ENCODE results near the gene HNF1B. TPM values are rescaled to one million over a fixed set of nuclear protein-coding genes. Genes with fewer than 3 reads are reported as not detected.

The HNF1B gene
- total RNA-seq, 3 donors from 2014 or later (not counting 1 experiment from before 2014, with no cell fraction given), result not detected

DNA sequence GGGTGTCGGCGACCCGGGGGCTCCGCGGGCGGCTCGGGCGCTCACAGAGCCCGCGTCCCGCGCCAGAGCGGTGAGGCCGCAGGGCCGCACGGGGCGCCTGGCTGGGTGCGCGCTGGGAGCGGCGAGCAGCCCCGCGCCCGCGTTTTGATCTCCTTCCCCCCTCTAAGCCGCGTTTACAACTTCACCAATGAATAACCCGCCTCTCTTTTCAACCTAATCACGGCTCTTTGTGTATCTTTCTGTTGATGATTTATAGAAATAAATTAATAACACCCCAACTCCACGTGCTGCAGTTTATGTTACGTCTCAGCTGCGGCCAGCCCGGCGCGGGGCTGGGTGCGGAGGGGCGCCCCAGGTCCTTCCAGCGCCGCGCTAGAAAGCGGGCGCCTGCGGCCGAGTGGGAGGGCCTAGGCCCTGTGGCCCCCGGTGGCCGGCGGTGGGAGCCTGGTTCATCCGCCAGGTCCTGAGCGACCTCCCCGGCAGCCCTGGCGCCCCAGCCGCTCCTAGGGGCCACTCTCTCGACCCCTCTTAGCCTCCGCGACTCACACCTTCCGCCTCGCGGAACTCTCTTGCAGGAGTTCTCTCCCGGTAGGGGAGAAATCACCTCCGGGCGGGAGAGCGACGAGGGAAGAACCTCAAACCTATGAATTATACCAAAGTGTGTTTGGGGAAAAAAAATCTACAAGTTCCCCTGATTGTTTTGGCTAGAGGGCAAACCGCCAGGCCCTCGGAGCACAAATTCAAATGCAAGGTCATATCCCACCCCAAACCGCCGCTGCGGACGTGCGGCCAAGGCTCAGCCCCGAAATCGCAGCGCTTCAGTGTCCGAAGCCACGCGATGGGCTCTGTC is 1.9 kb downstream of the HNF1B start:
- H3K36me3 Mint-ChIP-seq, result no peaks in the 10 kb centered on the region
- intact Hi-C loops (cut with micrococcal nuclease), result no loop called here
- no peak for ATAC-seq
- Histone ChIP-seq H3K4me1 (ENCODE audit: control insufficient read depth, insufficient read depth, low read length) (peaks cover 38% of the 10 kb centered on the region), H3K27ac (ENCODE audit: low read length) (no peak overlapping the region), H3K9me3 (ENCODE audit: control insufficient read depth, insufficient read depth, low read length) (no peaks in the 10 kb centered on the region), H3K4me3 (ENCODE audit: low read length) (no peak overlapping the region), H3K36me3 (ENCODE audit: control insufficient read depth, insufficient read depth, low read length) (no peaks in the 10 kb centered on the region), H3K27me3 (ENCODE audit: control insufficient read depth, insufficient read depth, low read length) (peaks cover 81% of the 10 kb centered on the region)
- peaks cover 6 to 20% of the 10 kb centered on the region in 2 donors for H3K4me1 Mint-ChIP-seq
- peak overlapping the region; percentile 47 for H3K4me3 Mint-ChIP-seq
- H3K27ac Mint-ChIP-seq, result no peak overlapping the region
- 3% methylated on average over 70 of the region's 76 CpGs for WGBS (ENCODE audit: insufficient coverage)
- H3K9me3 Mint-ChIP-seq, result no peaks in the 10 kb centered on the region
- peak in 1 of 2 donors; percentile 30 for DNase-seq
- peaks cover 62 to 78% of the 10 kb centered on the region in 2 donors for H3K27me3 Mint-ChIP-seq (ENCODE audit: low read depth in 2 of 2)
- TF ChIP-seq, protein P1, sequence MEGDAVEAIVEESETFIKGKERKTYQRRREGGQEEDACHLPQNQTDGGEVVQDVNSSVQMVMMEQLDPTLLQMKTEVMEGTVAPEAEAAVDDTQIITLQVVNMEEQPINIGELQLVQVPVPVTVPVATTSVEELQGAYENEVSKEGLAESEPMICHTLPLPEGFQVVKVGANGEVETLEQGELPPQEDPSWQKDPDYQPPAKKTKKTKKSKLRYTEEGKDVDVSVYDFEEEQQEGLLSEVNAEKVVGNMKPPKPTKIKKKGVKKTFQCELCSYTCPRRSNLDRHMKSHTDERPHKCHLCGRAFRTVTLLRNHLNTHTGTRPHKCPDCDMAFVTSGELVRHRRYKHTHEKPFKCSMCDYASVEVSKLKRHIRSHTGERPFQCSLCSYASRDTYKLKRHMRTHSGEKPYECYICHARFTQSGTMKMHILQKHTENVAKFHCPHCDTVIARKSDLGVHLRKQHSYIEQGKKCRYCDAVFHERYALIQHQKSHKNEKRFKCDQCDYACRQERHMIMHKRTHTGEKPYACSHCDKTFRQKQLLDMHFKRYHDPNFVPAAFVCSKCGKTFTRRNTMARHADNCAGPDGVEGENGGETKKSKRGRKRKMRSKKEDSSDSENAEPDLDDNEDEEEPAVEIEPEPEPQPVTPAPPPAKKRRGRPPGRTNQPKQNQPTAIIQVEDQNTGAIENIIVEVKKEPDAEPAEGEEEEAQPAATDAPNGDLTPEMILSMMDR (IDR thresholded peaks at IDR 0.05), result no peak

DNA sequence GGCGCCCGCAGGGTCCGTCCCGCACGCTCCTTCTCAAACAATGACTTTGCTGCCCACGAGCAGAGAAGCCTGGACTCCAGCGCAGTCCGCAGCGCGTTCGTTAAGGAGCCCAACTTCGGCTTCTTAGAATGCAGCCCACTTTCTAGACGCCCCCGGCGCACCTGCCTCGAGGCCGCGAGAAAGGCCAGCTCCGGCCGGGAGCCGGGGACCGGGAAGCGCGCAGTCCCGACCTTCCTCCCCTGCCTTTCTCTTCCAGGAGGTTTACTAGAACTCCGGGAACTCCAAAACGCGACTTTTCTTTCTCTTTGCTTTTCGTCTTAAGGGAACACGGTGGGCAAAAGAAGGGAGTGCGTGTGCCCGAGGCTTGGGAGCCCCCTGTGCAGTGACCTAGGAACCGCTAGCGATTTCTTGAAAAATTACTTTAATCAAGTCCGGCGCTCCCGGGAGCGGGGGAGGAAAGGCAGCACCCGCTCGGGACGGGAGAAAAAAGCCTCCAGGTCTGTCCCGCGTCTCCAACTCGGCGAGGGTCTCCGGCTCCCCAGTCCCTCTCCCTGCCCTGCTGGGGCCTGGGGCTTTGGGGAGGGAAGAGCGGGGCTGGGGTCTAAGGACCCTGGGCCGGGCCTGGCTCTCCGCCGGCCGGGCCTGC is 2.6 kb downstream of the HNF1B start:
- no peaks in the 10 kb centered on the region for H3K9me3 Mint-ChIP-seq
- Histone ChIP-seq H3K4me1 (ENCODE audit: control insufficient read depth, insufficient read depth, low read length) (peaks cover 38% of the 10 kb centered on the region), H3K36me3 (ENCODE audit: control insufficient read depth, insufficient read depth, low read length) (no peaks in the 10 kb centered on the region), H3K27ac (ENCODE audit: low read length) (no peak overlapping the region), H3K27me3 (ENCODE audit: control insufficient read depth, insufficient read depth, low read length) (peaks cover 83% of the 10 kb centered on the region), H3K9me3 (ENCODE audit: control insufficient read depth, insufficient read depth, low read length) (no peaks in the 10 kb centered on the region), H3K4me3 (ENCODE audit: low read length) (no peak overlapping the region)
- intact Hi-C loops (cut with micrococcal nuclease), result no loop called here
- DNase-seq (peak in 1 of 2 donors; percentile 15), ATAC-seq (no peak)
- peaks cover 6 to 20% of the 10 kb centered on the region in 2 donors for H3K4me1 Mint-ChIP-seq
- H3K27ac Mint-ChIP-seq, result no peak overlapping the region
- peaks cover 60 to 75% of the 10 kb centered on the region in 2 donors for H3K27me3 Mint-ChIP-seq (ENCODE audit: low read depth in 2 of 2)
- 5% methylated on average over 51 of the region's 51 CpGs for WGBS (ENCODE audit: insufficient coverage)
- no peaks in the 10 kb centered on the region for H3K36me3 Mint-ChIP-seq
- TF ChIP-seq, protein P1 (IDR thresholded peaks at IDR 0.05), result no peak
- H3K4me3 Mint-ChIP-seq, result no peak overlapping the region

DNA sequence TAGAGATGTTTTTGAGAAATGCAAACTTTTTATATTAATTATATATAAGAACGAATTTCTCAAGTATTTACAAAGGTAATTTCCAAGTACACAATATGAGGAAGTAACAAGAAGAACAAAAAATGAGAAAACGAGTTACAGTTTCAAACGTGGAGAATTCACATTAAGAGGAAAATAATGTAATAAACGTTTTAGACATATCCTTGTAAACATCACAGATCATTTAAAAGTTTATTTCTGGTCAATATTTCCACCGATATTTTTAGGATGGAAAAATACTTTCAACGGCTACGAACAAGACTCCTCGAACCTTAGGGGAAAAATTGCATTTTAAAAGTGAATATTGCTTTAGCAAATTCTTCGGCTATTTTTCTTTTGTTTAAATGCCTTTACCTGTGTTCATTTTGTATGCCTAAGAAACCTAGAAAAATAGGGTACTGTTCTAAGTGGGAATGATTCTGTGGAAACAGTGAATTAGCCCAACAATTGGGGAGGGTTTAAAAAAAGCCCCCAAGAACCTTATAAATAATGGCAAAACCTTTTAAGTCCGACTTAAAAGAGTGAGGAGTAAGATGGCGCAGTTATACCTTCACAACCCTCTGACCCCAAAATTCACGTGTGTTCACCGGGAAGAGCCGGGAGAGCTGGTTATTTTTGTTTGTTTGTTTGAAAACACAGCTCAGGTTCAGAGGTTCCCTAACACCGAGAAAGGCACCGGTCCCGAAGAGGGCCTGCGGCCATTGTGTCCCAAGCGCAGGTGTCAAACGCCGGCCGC is 3.3 kb downstream of the HNF1B start:
- no peak overlapping the region for H3K27ac Mint-ChIP-seq

More for the DNA sequence above, 3.3 kb downstream of the HNF1B start:
- TF ChIP-seq, protein P1 (IDR thresholded peaks at IDR 0.05), result no peak
- H3K36me3 Mint-ChIP-seq, result no peaks in the 10 kb centered on the region
- H3K4me1 Mint-ChIP-seq, result peaks cover 6 to 20% of the 10 kb centered on the region in 2 donors
- no peaks in the 10 kb centered on the region for H3K9me3 ChIP-seq (ENCODE audit: control insufficient read depth, insufficient read depth, low read length)
- H3K9me3 Mint-ChIP-seq, result no peaks in the 10 kb centered on the region
- peaks cover 78% of the 10 kb centered on the region for H3K27me3 ChIP-seq (ENCODE audit: control insufficient read depth, insufficient read depth, low read length)
- DNase-seq (peak in 1 of 2 donors; percentile 15), ATAC-seq (no peak)
- peaks cover 38% of the 10 kb centered on the region for H3K4me1 ChIP-seq (ENCODE audit: control insufficient read depth, insufficient read depth, low read length)
- H3K4me3 Mint-ChIP-seq, result no peak overlapping the region
- H3K36me3 ChIP-seq (ENCODE audit: control insufficient read depth, insufficient read depth, low read length), result no peaks in the 10 kb centered on the region
- H3K4me3 ChIP-seq (ENCODE audit: low read length), result no peak overlapping the region
- 20% methylated on average over 15 of the region's 22 CpGs for WGBS (ENCODE audit: insufficient coverage)
- peaks cover 60 to 75% of the 10 kb centered on the region in 2 donors for H3K27me3 Mint-ChIP-seq (ENCODE audit: low read depth in 2 of 2)
- no peak overlapping the region for H3K27ac ChIP-seq (ENCODE audit: low read length)
- intact Hi-C loops (cut with micrococcal nuclease), result no loop called here

Data from natural killer cell (primary cell).